BE2C (cell line): ENCODE data around the gene ACD. TPM values are rescaled to one million over a fixed set of nuclear protein-coding genes. Genes with fewer than 3 reads are reported as not detected.

ENCODE experiments used
- DNase-seq: peaks from one replicate; pipeline ENCODE4 v3.0.0-alpha.2; 2020
- H3K27me3 ChIP-seq: fragments of 250-450 bp; sonication (Bioruptor Pico); 2 replicates; pipeline ENCODE4 v1.5.1; 2020; ENCODE audit warnings: mild to moderate bottlenecking
- H3K36me3 ChIP-seq: fragments of 250-450 bp; sonication (Bioruptor Pico); 2 replicates; pipeline ENCODE4 v1.5.1; 2020; ENCODE audit warnings: mild to moderate bottlenecking
- H3K4me1 ChIP-seq: fragments of 250-450 bp; sonication (Bioruptor Pico); 2 replicates; pipeline ENCODE4 v1.5.1; 2020
- H3K4me3 ChIP-seq: 2 replicates; pipeline ENCODE4 v1.5.1; 2011; ENCODE audit warnings: low read depth, low read length
- H3K9me3 ChIP-seq: fragments of 250-450 bp; sonication (Bioruptor Pico); 2 replicates; pipeline ENCODE4 v1.5.1; 2020
- polyA plus RNA-seq: library from polyadenylated mRNA; unstranded; fragments of >200 nt; gene quantifications from one replicate; pipeline ENCODE4 v1.2.1, GENCODE V29; 2012; ENCODE audit warnings: low read depth, missing spikeins; ENCODE audit not compliant: insufficient read length, insufficient read depth
- TF ChIP-seq, protein P1 (sequence below): IDR thresholded peaks from 2 replicates; pipeline ENCODE4 v1.5.1; 2012; ENCODE audit warnings: mild to moderate bottlenecking, low read depth, low read length

The ACD gene
- 88.4 TPM for polyA plus RNA-seq

DNA sequence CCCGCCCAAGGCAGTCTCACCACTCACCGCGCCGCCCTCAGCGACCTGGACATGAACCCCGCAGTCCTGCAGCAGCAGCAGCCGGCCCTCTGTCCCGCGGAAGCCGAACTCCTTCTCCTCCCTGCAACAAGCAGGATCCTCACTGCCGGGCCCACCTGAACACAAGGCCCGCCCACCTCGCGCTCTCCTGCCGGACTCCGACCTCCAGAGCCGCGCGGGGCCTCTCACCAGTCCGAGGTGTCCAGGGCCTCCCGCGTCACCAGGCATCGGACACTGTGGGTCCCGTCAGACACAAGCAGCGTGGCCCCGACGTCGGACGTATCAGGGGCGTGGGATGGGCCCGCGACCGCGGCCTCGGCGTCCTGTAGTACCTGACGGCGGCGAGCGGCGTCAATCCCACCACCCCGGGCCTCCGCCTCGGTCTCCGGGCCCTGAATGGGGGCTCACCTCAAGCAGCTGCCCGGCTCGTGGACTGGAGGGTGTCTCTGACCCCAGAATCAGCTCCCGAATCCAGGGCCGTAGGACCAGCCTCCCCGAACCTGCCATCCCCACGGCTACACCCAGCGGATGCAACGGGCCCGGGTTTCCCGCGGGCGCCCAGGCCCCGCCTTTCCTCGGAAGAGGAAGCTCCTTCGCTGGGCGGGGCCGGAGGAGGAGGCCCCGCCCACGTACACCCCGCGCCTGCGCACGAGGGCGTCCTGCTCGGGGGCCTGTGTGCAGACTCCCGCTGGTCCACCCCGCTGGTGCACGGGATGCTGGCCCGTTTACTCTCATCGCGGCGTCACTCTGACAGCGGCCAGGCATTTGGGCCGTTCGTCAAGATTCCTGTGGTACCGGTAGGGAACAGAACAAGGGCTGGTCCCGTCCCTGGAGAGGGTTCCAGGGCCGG lies at the start of gene ACD:
Gene ACD (minus strand): TSS at position 586 of the 889 bp plus-strand sequence. CDS start 40 bp downstream, at position 546.
- H3K9me3 ChIP-seq: no peaks in the 10 kb centered on the region
- TF ChIP-seq, protein P1, sequence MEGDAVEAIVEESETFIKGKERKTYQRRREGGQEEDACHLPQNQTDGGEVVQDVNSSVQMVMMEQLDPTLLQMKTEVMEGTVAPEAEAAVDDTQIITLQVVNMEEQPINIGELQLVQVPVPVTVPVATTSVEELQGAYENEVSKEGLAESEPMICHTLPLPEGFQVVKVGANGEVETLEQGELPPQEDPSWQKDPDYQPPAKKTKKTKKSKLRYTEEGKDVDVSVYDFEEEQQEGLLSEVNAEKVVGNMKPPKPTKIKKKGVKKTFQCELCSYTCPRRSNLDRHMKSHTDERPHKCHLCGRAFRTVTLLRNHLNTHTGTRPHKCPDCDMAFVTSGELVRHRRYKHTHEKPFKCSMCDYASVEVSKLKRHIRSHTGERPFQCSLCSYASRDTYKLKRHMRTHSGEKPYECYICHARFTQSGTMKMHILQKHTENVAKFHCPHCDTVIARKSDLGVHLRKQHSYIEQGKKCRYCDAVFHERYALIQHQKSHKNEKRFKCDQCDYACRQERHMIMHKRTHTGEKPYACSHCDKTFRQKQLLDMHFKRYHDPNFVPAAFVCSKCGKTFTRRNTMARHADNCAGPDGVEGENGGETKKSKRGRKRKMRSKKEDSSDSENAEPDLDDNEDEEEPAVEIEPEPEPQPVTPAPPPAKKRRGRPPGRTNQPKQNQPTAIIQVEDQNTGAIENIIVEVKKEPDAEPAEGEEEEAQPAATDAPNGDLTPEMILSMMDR: no peak
- DNase-seq: peak; percentile 93
- H3K4me1 ChIP-seq: no peaks in the 10 kb centered on the region; the same call in 1 of the 2 replicates
- peaks cover 11% of the 10 kb centered on the region for H3K36me3 ChIP-seq
- peak within 1 kb of the TSS; percentile 96 for H3K4me3 ChIP-seq
- H3K27me3 ChIP-seq: no peaks in the 10 kb centered on the region

DNA sequence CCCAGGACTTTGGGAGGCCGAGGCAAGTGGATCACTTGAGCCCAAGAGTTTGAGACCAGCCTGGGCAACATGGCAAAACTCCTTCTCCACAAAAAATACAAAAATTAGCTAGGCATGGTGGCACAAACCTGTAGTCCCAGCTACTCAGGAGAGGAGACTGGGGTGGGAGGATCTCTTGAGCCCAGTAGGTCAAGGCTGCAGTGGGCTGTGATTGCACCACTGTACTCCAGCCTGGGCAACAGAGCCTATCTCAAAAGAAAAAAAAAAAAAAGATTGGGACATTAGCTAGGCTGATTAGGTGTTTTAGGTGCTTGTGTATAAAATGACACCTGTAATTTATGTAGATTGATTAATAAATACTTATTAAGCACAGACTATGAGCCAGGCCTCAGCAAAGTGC lies 49.0 kb upstream of the ACD start:
- no peak for DNase-seq
- H3K4me1 ChIP-seq: no peaks in the 10 kb centered on the region; the same call in 1 of the 2 replicates
- no peaks in the 10 kb centered on the region for H3K9me3 ChIP-seq
- TF ChIP-seq, protein P1: no peak
- no peaks in the 10 kb centered on the region for H3K36me3 ChIP-seq
- H3K27me3 ChIP-seq: no peaks in the 10 kb centered on the region
- H3K4me3 ChIP-seq: no peak overlapping the region

DNA sequence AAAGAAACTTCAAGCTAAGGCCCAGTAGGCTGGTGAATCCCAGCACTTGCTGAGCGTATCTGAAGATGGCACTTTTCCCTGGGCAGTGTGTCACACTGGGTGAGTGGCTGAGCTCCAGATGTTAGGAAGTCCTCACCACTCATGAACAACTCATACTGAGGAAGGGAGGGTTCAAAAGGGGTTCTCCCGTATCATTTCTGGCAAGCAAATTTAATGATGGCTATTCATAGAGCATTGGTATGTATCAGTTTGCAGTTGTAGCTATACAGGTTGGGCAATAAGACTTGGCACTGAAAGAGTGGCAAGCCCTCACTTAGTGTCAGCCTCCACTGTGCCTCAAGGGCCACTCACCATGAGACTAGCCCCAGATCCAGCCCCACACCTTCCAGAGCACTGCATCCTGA lies 48.3 kb upstream of the ACD start:
- Histone ChIP-seq H3K4me1 (no peaks in the 10 kb centered on the region; the same call in 1 of the 2 replicates), H3K27me3 (no peaks in the 10 kb centered on the region), H3K9me3 (no peaks in the 10 kb centered on the region), H3K4me3 (no peak overlapping the region), H3K36me3 (no peaks in the 10 kb centered on the region)
- no peak for DNase-seq
- TF ChIP-seq, protein P1: no peak

DNA sequence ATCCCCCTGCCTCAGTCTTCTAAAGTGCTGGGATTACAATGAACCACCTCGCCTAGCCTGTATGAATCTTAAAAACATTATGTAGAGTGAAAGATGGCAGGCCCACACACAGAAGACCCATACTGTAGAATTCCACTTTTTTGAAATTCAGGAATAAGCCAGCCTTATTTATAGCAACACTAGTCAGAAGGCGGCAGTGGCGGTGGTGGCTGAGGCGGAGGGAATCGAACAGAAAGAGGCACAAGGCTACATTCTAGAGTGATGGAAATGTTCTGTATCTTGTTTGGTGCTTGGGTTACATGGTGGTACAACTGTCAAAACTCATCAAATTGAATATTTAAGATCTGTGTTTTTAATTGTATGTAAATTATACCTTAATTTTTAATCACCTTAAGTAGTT lies 47.7 kb upstream of the ACD start:
- Histone ChIP-seq H3K4me1 (no peaks in the 10 kb centered on the region; the same call in 1 of the 2 replicates), H3K9me3 (no peaks in the 10 kb centered on the region)

DNA sequence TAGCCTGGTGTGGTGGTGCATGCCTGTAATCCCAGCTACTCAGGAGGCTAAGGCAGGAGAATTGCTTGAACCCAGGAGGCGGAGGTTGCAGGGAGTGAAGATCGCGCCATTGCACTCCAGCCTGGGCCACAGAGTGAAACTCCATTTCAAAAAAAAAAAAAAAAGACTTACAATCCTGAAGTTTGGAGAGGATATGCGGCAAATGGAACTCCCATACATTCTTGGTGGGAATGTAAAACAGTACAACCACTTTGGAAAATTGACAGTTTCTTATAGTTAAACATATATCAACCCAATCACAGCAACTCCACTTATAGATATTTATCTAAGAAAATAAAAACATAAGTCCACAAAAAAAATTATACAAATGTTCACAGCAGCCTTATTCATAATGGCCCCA lies 47.1 kb upstream of the ACD start:
- Histone ChIP-seq H3K4me1 (no peaks in the 10 kb centered on the region; the same call in 1 of the 2 replicates), H3K36me3 (no peaks in the 10 kb centered on the region), H3K27me3 (no peaks in the 10 kb centered on the region), H3K4me3 (no peak overlapping the region), H3K9me3 (no peaks in the 10 kb centered on the region)
- no peak for DNase-seq
- TF ChIP-seq, protein P1: no peak

More for the DNA sequence above, 47.7 kb upstream of the ACD start:
- DNase-seq: no peak
- TF ChIP-seq, protein P1: no peak
- Histone ChIP-seq H3K36me3 (no peaks in the 10 kb centered on the region), H3K4me3 (no peak overlapping the region), H3K27me3 (no peaks in the 10 kb centered on the region)

DNA sequence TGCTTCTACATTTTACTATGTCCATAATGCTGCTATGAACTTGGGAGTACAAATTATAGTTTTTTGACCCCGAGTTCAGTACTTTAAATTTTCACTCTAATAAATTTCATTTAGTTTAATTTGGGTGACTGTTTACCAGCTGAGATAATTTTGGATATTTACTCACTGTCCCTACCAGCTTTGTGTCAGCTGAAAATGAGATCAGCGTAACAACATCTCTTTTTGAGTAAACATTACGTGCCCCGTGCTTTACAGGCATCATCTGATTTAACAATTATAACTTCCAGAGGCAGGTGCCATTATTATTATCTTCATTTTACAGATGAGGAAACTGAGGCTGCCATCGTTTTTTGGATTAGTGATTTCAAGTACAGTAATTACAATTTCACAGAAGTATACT lies 44.0 kb upstream of the ACD start:
- H3K27me3 ChIP-seq: no peaks in the 10 kb centered on the region
- TF ChIP-seq, protein P1: no peak
- H3K36me3 ChIP-seq: no peaks in the 10 kb centered on the region; the same call in 1 of the 2 replicates
- no peaks in the 10 kb centered on the region for H3K4me1 ChIP-seq
- no peak for DNase-seq
- H3K9me3 ChIP-seq: no peaks in the 10 kb centered on the region; the same call in 1 of the 2 replicates
- no peak overlapping the region for H3K4me3 ChIP-seq
